Panc1 (cell line): ENCODE measurements around the gene MEAK7. TPM values are rescaled to one million over a fixed set of nuclear protein-coding genes. Genes with fewer than 3 reads are reported as not detected.

Experiments
- ATAC-seq: fragments of 200-7000 bp; cut with Tn5 transposase; 2 replicates; pipeline ENCODE4 v1.9.1; 2020; ENCODE audit warnings: mild to moderate bottlenecking, moderate library complexity
- BruUV-seq: library from RNA; stranded (reverse); fragments of 400-500 nt; replicated peaks from 2 replicates; lab custom pipeline; 2021; lab: Mats Ljungman, UMichigan
- CTCF ChIA-PET: fragments of 300-600 bp; sonication (Branson Sonifier 250); formaldehyde crosslinking; loops from one replicate; lab custom pipeline; 2022; ENCODE audit warnings: antibody characterized with exemption; lab: Charles Lee
- POLR2A ChIA-PET: fragments of 300-600 bp; sonication (Branson Sonifier 250); formaldehyde crosslinking; loops from one replicate; lab custom pipeline; 2022; ENCODE audit warnings: antibody characterized with exemption; lab: Charles Lee
- DNase-seq: peaks from one replicate; pipeline ENCODE4 v3.0.0-alpha.2; 2010; ENCODE audit warnings: low read depth, low spot score
- H3K27ac ChIP-seq: 2 replicates; pipeline ENCODE4 v1.5.1; 2011; ENCODE audit warnings: mild to moderate bottlenecking, low read length, inconsistent platforms
- H3K27me3 ChIP-seq: fragments of 200-500 bp; sonication (Bioruptor generic); 2 replicates; pipeline ENCODE4 v1.6.0; 2014; ENCODE audit warnings: low read length, inconsistent platforms; ENCODE audit not compliant: control insufficient read depth, insufficient read depth
- H3K36me3 ChIP-seq: fragments of 200-500 bp; sonication (Bioruptor generic); 2 replicates; pipeline ENCODE4 v1.5.1; 2014; ENCODE audit warnings: inconsistent platforms, mild to moderate bottlenecking, low read length, moderate library complexity; ENCODE audit not compliant: control insufficient read depth, insufficient read depth
- H3K4me1 ChIP-seq: 2 replicates; pipeline ENCODE4 v1.5.1; 2011; ENCODE audit warnings: inconsistent platforms, mild to moderate bottlenecking, low read length, moderate library complexity; ENCODE audit not compliant: control insufficient read depth, insufficient read depth
- H3K4me3 ChIP-seq, 2 experiments: 2 replicates each; pipeline ENCODE4 v1.5.1; 2011 to 2012; ENCODE audit warnings: low read depth in 2 of 2, low read length in 2 of 2, mild to moderate bottlenecking in 2 of 2, inconsistent platforms in 1 of 2, moderate library complexity in 1 of 2
- H3K9me3 ChIP-seq: fragments of 200-500 bp; sonication (Bioruptor generic); 2 replicates; pipeline ENCODE4 v1.5.1; 2014; ENCODE audit warnings: low read depth, mild to moderate bottlenecking, inconsistent platforms, low read length, moderate library complexity; ENCODE audit not compliant: control insufficient read depth, insufficient read depth
- CTCF ChIP-seq: fragments of 450-650 bp; IDR thresholded peaks from 2 replicates; pipeline ENCODE4 v1.5.1; 2017; ENCODE audit warnings: mild to moderate bottlenecking
- POLR2AphosphoS5 ChIP-seq: IDR thresholded peaks from 2 replicates; pipeline ENCODE4 v1.6.1; 2012; ENCODE audit warnings: mild to moderate bottlenecking, low read depth, low read length, moderate library complexity
- REST ChIP-seq, 2 experiments: IDR thresholded peaks; 2 replicates each; pipeline ENCODE4 v1.6.1; 2011 to 2012; ENCODE audit warnings: low read depth in 2 of 2, control low read depth in 1 of 2, low read length in 1 of 2, mild to moderate bottlenecking in 1 of 2, moderate library complexity in 1 of 2; ENCODE audit not compliant: insufficient read depth in 1 of 2
- SIN3A ChIP-seq: IDR thresholded peaks from 2 replicates; pipeline ENCODE4 v1.6.1; 2012; ENCODE audit warnings: low read depth, mild to moderate bottlenecking, low read length, moderate library complexity, borderline replicate concordance; ENCODE audit not compliant: insufficient read depth
- TCF7L2 ChIP-seq: IDR thresholded peaks from 2 replicates; pipeline ENCODE4 v1.6.1; 2011; ENCODE audit warnings: mild to moderate bottlenecking, low read depth, low read length, inconsistent platforms
- in situ Hi-C: cut with HindIII; loops from 2 replicates; pipeline ENCODE4 v1.10.0; 2016; ENCODE audit warnings: low sequenced_read_pairs, low pct_unique_long_range_greater_than_20kb
- intact Hi-C: fragments of 100-400 bp; cut with micrococcal nuclease; formaldehyde crosslinking; loops from one replicate; pipeline ENCODE4 v1.10.0; 2022; ENCODE audit not compliant: unreplicated experiment
- total RNA-seq: library from RNA; stranded (reverse); gene quantifications from one replicate; pipeline ENCODE4 v1.2.1, GENCODE V29; 2021; ENCODE audit not compliant: unreplicated experiment

The MEAK7 gene
- total RNA-seq, 1 experiment from 2014 or later, result 17.2 TPM

- Histone ChIP-seq H3K36me3 (no peaks in the 10 kb centered on the region), H3K9me3 (no peaks in the 10 kb centered on the region), H3K4me1 (no peaks in the 10 kb centered on the region), H3K4me3 (no peak overlapping the region), H3K27ac (no peak overlapping the region), H3K27me3 (no peaks in the 10 kb centered on the region)
- no TSS peak for BruUV-seq
- intact Hi-C loops, result no loop called here
- ATAC-seq (no peak), DNase-seq (no peak)
- TF ChIP-seq TCF7L2 (no peak), REST (IDR thresholded peaks at IDR 0.05; ENCODE audit: insufficient read depth in 1 of 2, low read depth in 2 of 2, low read length in 1 of 2) (no peak), SIN3A (no peak), CTCF (no peak)
- CTCF ChIA-PET, result no interaction called here
- in situ Hi-C loops, result no loop called here
- POLR2A ChIA-PET, result no interaction called here
Measured at GRCh38 chr16:84475643-84476240, 28.7 kb downstream of the MEAK7 start.

- Histone ChIP-seq H3K9me3 (peaks cover 12% of the 10 kb centered on the region; the same call in 1 of the 2 replicates), H3K27me3 (no peaks in the 10 kb centered on the region), H3K4me1 (no peaks in the 10 kb centered on the region), H3K27ac (no peak overlapping the region), H3K4me3 (no peak overlapping the region), H3K36me3 (no peaks in the 10 kb centered on the region)
- DNase-seq (no peak), ATAC-seq (no peak)
- ChIA-PET CTCF (no interaction called here), POLR2A (no interaction called here)
- no TSS peak for BruUV-seq
- in situ Hi-C loops (no loop called here), intact Hi-C loops (no loop called here)
- no peak for TF ChIP-seq CTCF
- TF ChIP-seq REST (IDR thresholded peaks at IDR 0.05; ENCODE audit: insufficient read depth in 1 of 2, low read depth in 2 of 2, low read length in 1 of 2), result no peak
- no peak for TF ChIP-seq POLR2AphosphoS5
- TF ChIP-seq SIN3A, result no peak
- no peak for TF ChIP-seq TCF7L2
Measured at GRCh38 chr16:84471966-84472365, 32.5 kb downstream of the MEAK7 start.
